ENCODE data around the gene KTI12.

KTI12 gene

GRCh38 chr1:51982161-51982560, 51.4 kb downstream of the KTI12 start:
- no peak for DNase-seq

Data from fibroblast of skin of scalp (primary cell).